GM23338 (cell line): ENCODE measurements around the gene FRMD1. TPM values are rescaled to one million over a fixed set of nuclear protein-coding genes. Genes with fewer than 3 reads are reported as not detected.

Source experiments
- ATAC-seq: fragments of 200-7000 bp; cut with Tn5 transposase; 3 replicates; pipeline ENCODE4 v1.9.1; 2020
- DNase-seq: peaks from one replicate; pipeline ENCODE4 v3.0.0-alpha.2; 2015; ENCODE audit warnings: low spot score
- H2AFZ ChIP-seq: fragments of 200-600 bp; sonication (generic); 2 replicates; pipeline ENCODE4 v1.8.0; 2016; ENCODE audit warnings: antibody characterized with exemption, mild to moderate bottlenecking, moderate library complexity
- H3F3A ChIP-seq: fragments of 200-600 bp; sonication (generic); replicated peaks from 2 replicates; pipeline ENCODE4 v1.8.0; 2017; ENCODE audit warnings: antibody characterized with exemption, mixed run types, low read depth
- H3K27ac ChIP-seq: fragments of 200-600 bp; sonication (generic); 2 replicates; pipeline ENCODE4 v1.6.1; 2016; ENCODE audit warnings: low read depth
- H3K27me3 ChIP-seq: fragments of 200-600 bp; sonication (generic); 2 replicates; pipeline ENCODE4 v1.8.0; 2016; ENCODE audit warnings: mild to moderate bottlenecking, mixed run types, moderate library complexity; ENCODE audit not compliant: insufficient read depth
- H3K36me3 ChIP-seq: fragments of 200-600 bp; sonication (generic); 2 replicates; pipeline ENCODE4 v1.8.0; 2016; ENCODE audit warnings: mild to moderate bottlenecking; ENCODE audit not compliant: insufficient read depth
- H3K4me1 ChIP-seq: fragments of 200-600 bp; sonication (generic); 2 replicates; pipeline ENCODE4 v1.8.0; 2016; ENCODE audit warnings: mild to moderate bottlenecking, moderate library complexity; ENCODE audit not compliant: insufficient read depth
- H3K4me2 ChIP-seq: fragments of 200-600 bp; sonication (generic); 2 replicates; pipeline ENCODE4 v1.7.1; 2017; ENCODE audit warnings: mixed run types
- H3K4me3 ChIP-seq: fragments of 200-600 bp; sonication (generic); 2 replicates; pipeline ENCODE4 v1.6.1; 2016; ENCODE audit warnings: mixed run types
- H3K79me2 ChIP-seq: fragments of 200-600 bp; sonication (generic); replicated peaks from 2 replicates; pipeline ENCODE4 v1.8.0; 2017; ENCODE audit warnings: mild to moderate bottlenecking; ENCODE audit not compliant: insufficient read depth
- H3K9me2 ChIP-seq: fragments of 200-600 bp; sonication (generic); 2 replicates; pipeline ENCODE4 v1.8.0; 2017; ENCODE audit not compliant: insufficient read depth
- H4K20me1 ChIP-seq: fragments of 200-600 bp; sonication (generic); replicated peaks from 2 replicates; pipeline ENCODE4 v1.8.0; 2017; ENCODE audit warnings: mild to moderate bottlenecking; ENCODE audit not compliant: insufficient read depth
- H3K27ac Mint-ChIP-seq: 2 replicates; pipeline ENCODE4 v1.8.0; 2020; ENCODE audit warnings: inconsistent platforms, mild to moderate bottlenecking, moderate library complexity, mixed read lengths
- H3K27me3 Mint-ChIP-seq: 3 replicates; pipeline ENCODE4 v1.8.0; 2022; ENCODE audit warnings: low read depth, mild to moderate bottlenecking, moderate library complexity, mixed read lengths, inconsistent platforms; ENCODE audit not compliant: insufficient read depth, poor library complexity
- H3K36me3 Mint-ChIP-seq: 3 replicates; pipeline ENCODE4 v1.8.0; 2021; ENCODE audit warnings: low read depth, mild to moderate bottlenecking, inconsistent platforms, moderate library complexity, mixed read lengths
- H3K4me1 Mint-ChIP-seq: 3 replicates; pipeline ENCODE4 v1.8.0; 2020; ENCODE audit warnings: mild to moderate bottlenecking, inconsistent platforms, mixed read lengths
- H3K4me3 Mint-ChIP-seq: 3 replicates; pipeline ENCODE4 v1.8.0; 2021; ENCODE audit warnings: moderate library complexity, mild to moderate bottlenecking, inconsistent platforms, mixed read lengths
- H3K9me3 Mint-ChIP-seq: 3 replicates; pipeline ENCODE4 v1.8.0; 2020; ENCODE audit warnings: moderate library complexity, mild to moderate bottlenecking, inconsistent platforms, mixed read lengths
- CREB1 ChIP-seq: fragments of 250-450 bp; sonication (Bioruptor Pico); IDR thresholded peaks from 2 replicates; pipeline ENCODE4 v1.5.0; 2020; ENCODE audit warnings: low read depth, mild to moderate bottlenecking, moderate library complexity
- ETS1 ChIP-seq: IDR thresholded peaks from 2 replicates; pipeline ENCODE4 v1.6.1; 2016; ENCODE audit warnings: antibody characterized with exemption
- EZH2 ChIP-seq: fragments of 200-600 bp; sonication (generic); IDR thresholded peaks from one replicate; pipeline ENCODE4 v1.8.0; 2017; ENCODE audit warnings: antibody characterized with exemption, mild to moderate bottlenecking, low read depth; ENCODE audit not compliant: unreplicated experiment
- EZH2phosphoT487 ChIP-seq: fragments of 200-600 bp; sonication (generic); IDR thresholded peaks from one replicate; pipeline ENCODE4 v1.8.1; 2018; ENCODE audit warnings: antibody characterized with exemption; ENCODE audit not compliant: unreplicated experiment
- STAT1 ChIP-seq: IDR thresholded peaks from one replicate; pipeline ENCODE4 v1.6.1; 2016; ENCODE audit warnings: antibody characterized with exemption; ENCODE audit not compliant: unreplicated experiment
- ZNF331 ChIP-seq: fragments of 250-450 bp; sonication (Bioruptor Pico); IDR thresholded peaks from 2 replicates; pipeline ENCODE4 v1.5.0; 2020; ENCODE audit warnings: low read depth, mild to moderate bottlenecking, moderate library complexity
- ZNF462 ChIP-seq: fragments of 250-450 bp; sonication (Bioruptor Pico); IDR thresholded peaks from 2 replicates; pipeline ENCODE4 v1.5.0; 2020; ENCODE audit warnings: mild to moderate bottlenecking, moderate library complexity
- polyA plus RNA-seq: library from polyadenylated mRNA; unstranded; fragments of >200 nt; fragmentation: Nextera tagmentation; extraction: Ambion mirVana; gene quantifications from 2 replicates; pipeline ENCODE4 v1.2.1, GENCODE V29; 2016
- total RNA-seq: library from RNA; depleted of rRNA; stranded (reverse); fragments of >200 nt; shearing (Covaris generic); gene quantifications from 2 replicates; pipeline ENCODE4 v1.2.3, GENCODE V29; 2014

FRMD1 gene
- total and polyA plus RNA-seq, 2 experiments from 2014 or later: 1.0 to 2.0 TPM

- TF ChIP-seq ZNF462 (CRISPR knock-in tag) (no peak), STAT1 (no peak)
These were observed 8.6 kb upstream of the FRMD1 start (continued) for GRCh38 chr6:168087436-168088160.

- H3K27ac Mint-ChIP-seq: no peak overlapping the region
- H3K36me3 Mint-ChIP-seq: no peaks in the 10 kb centered on the region
- H3K27me3 Mint-ChIP-seq: peaks cover 16% of the 10 kb centered on the region
- no peak overlapping the region for H3K4me3 Mint-ChIP-seq
- H3F3A ChIP-seq: no peaks in the 10 kb centered on the region
- H3K9me3 Mint-ChIP-seq: no peaks in the 10 kb centered on the region
- H3K9me2 ChIP-seq: no peaks in the 10 kb centered on the region
- no peaks in the 10 kb centered on the region for H3K79me2 ChIP-seq
- ATAC-seq: no peak
- H3K27ac ChIP-seq: no peak overlapping the region
- no peak for DNase-seq
- no peaks in the 10 kb centered on the region for H3K4me1 ChIP-seq
- no peak overlapping the region for H2AFZ ChIP-seq
- H3K4me1 Mint-ChIP-seq: peaks cover 42% of the 10 kb centered on the region
- no peak overlapping the region for H3K4me3 ChIP-seq
- H3K27me3 ChIP-seq: no peaks in the 10 kb centered on the region
- H3K4me2 ChIP-seq: no peak overlapping the region
- no peaks in the 10 kb centered on the region for H3K36me3 ChIP-seq
- no peaks in the 10 kb centered on the region for H4K20me1 ChIP-seq
- TF ChIP-seq EZH2: no peak
- TF ChIP-seq ZNF462 (CRISPR knock-in tag): no peak
- no peak for TF ChIP-seq CREB1 (CRISPR knock-in tag)
- no peak for TF ChIP-seq STAT1
- no peak for TF ChIP-seq EZH2phosphoT487
- no peak for TF ChIP-seq ETS1
- no peak for TF ChIP-seq ZNF331 (CRISPR knock-in tag)
These were observed 7.6 kb upstream of the FRMD1 start for GRCh38 chr6:168086616-168087015.
